Renal cortical epithelial cell (primary cell): ENCODE measurements around the gene EIF2B5. TPM values are rescaled to one million over a fixed set of nuclear protein-coding genes. Genes with fewer than 3 reads are reported as not detected.
"Not testable (repeated sequence)": the region's sequence is repeated elsewhere in the genome, so short reads cannot be mapped to it uniquely, and the experiment has no call there.

Source experiments
- DNase-seq: peaks from one replicate; pipeline ENCODE4 v3.0.0-alpha.2; 2011; ENCODE audit warnings: low read depth
- total RNA-seq: library from RNA; depleted of rRNA; stranded (reverse); fragments of >200 nt; gene quantifications from 2 replicates; pipeline ENCODE4 v1.2.3, GENCODE V29; 2014

The EIF2B5 gene
- total RNA-seq = 36.1 and 43.8 TPM in 2 replicates

GRCh38 chr3:184135149-184135910 is at the start of gene EIF2B5:
Gene EIF2B5, plus strand, starts transcription at chr3:184135358. Its CDS starts 28 bp downstream, at chr3:184135386.
- peak; percentile 91 for DNase-seq

GRCh38 chr3:184085389-184085852 is 49.7 kb upstream of the EIF2B5 start:
- peak; percentile 56 for DNase-seq

GRCh38 chr3:184092199-184092598 is 43.0 kb upstream of the EIF2B5 start:
- DNase-seq = no peak

GRCh38 chr3:184096811-184097383 is 38.3 kb upstream of the EIF2B5 start, which contains the start of gene HTR3E:
Gene HTR3E, plus strand, starts transcription at chr3:184097064. Its CDS starts 466 bp downstream, at chr3:184097530.
- DNase-seq = no peak

GRCh38 chr3:184097556-184097955 is 37.6 kb upstream of the EIF2B5 start:
- DNase-seq = no peak

GRCh38 chr3:184099806-184100686 is 35.1 kb upstream of the EIF2B5 start:
- no peak for DNase-seq

- DNase-seq = peak; percentile 40
Observed at GRCh38 chr3:184110316-184110725, 24.8 kb upstream of the EIF2B5 start.

GRCh38 chr3:184116017-184116416 is 19.1 kb upstream of the EIF2B5 start:
- no peak for DNase-seq

- DNase-seq = no peak
Observed at GRCh38 chr3:184117636-184118035, 17.5 kb upstream of the EIF2B5 start.

- not testable (repeated sequence) for DNase-seq
Observed at GRCh38 chr3:184121031-184121430, 14.1 kb upstream of the EIF2B5 start.

- no peak for DNase-seq
Observed at GRCh38 chr3:184126006-184126405, 9.2 kb upstream of the EIF2B5 start.

- DNase-seq = peak; percentile 23
Observed at GRCh38 chr3:184129012-184129411, 6.1 kb upstream of the EIF2B5 start.

GRCh38 chr3:184132945-184133344 is 2.2 kb upstream of the EIF2B5 start:
- DNase-seq = no peak

- DNase-seq = peak; percentile 69
Observed at GRCh38 chr3:184133840-184134745, 1.1 kb upstream of the EIF2B5 start.

- no peak for DNase-seq
Observed at GRCh38 chr3:184134746-184135148, 411 bp upstream of the EIF2B5 start.

- DNase-seq = no peak
Observed at GRCh38 chr3:184135911-184136260, 728 bp downstream of the EIF2B5 start.

- no peak for DNase-seq
Observed at GRCh38 chr3:184140436-184140835, 5.3 kb downstream of the EIF2B5 start.

- DNase-seq = no peak
Observed at GRCh38 chr3:184142199-184142598, 7.0 kb downstream of the EIF2B5 start.

- DNase-seq = no peak
Observed at GRCh38 chr3:184143327-184143726, 8.2 kb downstream of the EIF2B5 start.

GRCh38 chr3:184144505-184144904 is 9.3 kb downstream of the EIF2B5 start:
- no peak for DNase-seq

GRCh38 chr3:184145111-184145524 is 10.0 kb downstream of the EIF2B5 start:
- DNase-seq = peak; percentile 87
